Measurements from ENCODE around the gene NTRK1.

The NTRK1 gene

DNA sequence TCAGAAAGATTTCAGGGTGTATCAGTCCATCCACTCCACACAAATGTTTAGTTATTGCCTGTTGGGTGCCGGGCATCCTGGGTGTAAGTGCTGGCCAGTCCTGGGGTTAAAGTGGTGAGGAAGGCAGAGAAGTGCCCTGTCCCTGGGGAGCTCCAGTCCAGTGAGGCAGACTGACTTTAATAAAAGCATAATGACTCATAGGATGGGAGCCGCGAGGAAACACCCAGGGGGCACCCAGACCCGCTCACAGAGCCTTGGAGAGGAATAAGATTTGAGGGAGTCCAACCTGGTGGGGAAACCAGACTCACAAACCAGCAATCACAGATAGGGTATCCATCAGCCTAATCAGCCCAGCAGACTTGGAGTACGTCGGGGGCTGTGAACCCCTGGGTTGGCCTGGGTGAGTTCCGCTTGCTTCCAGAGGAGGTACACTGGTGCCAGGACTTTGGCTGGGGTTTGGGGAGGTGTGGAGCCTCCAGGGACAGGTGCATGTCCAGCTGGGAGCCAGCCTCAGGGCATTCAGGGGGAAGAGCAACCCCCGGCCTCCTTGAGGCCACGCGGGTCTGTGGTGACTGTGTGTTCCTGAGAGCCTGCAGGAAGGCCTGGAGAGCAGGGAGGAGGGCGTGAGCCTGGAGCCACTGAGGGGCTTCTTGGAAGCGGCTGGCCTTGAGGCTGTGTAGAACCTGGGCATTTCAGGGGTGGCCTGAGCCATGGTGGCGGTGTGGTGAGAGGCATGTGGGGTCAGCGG lies 36.6 kb downstream of the NTRK1 start:
- TF ChIP-seq, protein P1, sequence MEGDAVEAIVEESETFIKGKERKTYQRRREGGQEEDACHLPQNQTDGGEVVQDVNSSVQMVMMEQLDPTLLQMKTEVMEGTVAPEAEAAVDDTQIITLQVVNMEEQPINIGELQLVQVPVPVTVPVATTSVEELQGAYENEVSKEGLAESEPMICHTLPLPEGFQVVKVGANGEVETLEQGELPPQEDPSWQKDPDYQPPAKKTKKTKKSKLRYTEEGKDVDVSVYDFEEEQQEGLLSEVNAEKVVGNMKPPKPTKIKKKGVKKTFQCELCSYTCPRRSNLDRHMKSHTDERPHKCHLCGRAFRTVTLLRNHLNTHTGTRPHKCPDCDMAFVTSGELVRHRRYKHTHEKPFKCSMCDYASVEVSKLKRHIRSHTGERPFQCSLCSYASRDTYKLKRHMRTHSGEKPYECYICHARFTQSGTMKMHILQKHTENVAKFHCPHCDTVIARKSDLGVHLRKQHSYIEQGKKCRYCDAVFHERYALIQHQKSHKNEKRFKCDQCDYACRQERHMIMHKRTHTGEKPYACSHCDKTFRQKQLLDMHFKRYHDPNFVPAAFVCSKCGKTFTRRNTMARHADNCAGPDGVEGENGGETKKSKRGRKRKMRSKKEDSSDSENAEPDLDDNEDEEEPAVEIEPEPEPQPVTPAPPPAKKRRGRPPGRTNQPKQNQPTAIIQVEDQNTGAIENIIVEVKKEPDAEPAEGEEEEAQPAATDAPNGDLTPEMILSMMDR (IDR thresholded peaks at IDR 0.05; ENCODE audit: borderline replicate concordance, control extremely low read depth, extremely low read depth, insufficient read depth, missing control alignments): no peak
- DNase-seq (ENCODE audit: low spot score): no peak
- in situ Hi-C loops (cut with MboI; ENCODE audit: low sequenced_read_pairs, unreplicated experiment): no loop called here

DNA sequence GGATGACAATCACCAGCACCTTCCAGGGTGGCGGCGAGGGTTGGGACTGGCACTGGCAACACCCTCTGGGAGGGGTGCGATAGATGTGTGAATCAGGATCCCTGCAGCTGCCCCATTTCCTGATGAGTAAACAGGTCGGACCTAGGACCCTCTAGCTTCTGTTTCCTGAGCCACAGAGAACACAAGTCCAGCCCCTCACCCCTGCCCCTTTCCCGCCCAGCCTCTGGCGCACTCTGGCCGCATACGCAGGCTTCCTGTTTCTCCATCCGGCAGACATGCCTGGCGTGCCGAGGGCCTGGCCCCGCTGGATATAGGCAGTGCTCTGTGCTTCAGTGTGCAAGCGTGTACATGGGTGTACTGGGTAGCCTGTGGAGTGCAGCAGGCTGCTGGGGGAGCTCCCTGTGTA lies 37.5 kb downstream of the NTRK1 start:
- TF ChIP-seq, protein P1 (IDR thresholded peaks at IDR 0.05; ENCODE audit: borderline replicate concordance, control extremely low read depth, extremely low read depth, insufficient read depth, missing control alignments): no peak
- DNase-seq (ENCODE audit: low spot score): no peak
- in situ Hi-C loops (cut with MboI; ENCODE audit: low sequenced_read_pairs, unreplicated experiment): no loop called here

DNA sequence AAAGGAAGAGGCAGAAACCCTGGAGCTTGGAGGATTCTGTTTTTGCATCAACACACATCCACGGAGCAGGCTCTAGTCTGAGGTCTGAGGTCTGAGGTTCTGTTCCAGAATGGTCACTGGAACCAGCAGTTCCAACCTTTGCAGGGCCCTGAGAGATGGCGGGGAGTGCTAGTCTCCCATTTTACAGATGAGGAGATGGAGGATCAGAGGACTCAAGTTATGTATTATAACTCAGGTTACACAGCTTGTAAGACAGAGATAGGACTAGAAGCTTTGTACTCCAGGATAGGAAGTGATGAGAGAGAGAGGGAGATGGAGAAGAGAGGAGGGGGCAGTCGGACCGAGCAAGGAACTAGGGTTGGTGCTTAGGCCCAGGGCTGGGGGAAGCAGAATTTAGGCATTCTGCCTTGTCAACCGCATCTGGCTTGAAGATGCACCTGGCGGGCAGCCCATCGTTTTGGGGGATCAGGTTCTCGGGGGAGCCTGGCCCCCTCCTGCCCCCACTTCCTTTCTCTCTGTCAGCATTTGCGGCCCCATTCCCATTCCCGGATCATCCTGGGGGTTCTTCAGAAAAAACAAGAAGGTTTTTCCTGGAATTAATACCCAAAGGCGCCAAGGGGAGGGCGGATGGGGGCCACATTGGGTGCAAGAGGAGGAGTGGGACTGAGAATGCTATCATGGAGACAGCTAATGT lies 38.5 kb downstream of the NTRK1 start:
- DNase-seq (ENCODE audit: low spot score): no peak
- in situ Hi-C loops (cut with MboI; ENCODE audit: low sequenced_read_pairs, unreplicated experiment): no loop called here

DNA sequence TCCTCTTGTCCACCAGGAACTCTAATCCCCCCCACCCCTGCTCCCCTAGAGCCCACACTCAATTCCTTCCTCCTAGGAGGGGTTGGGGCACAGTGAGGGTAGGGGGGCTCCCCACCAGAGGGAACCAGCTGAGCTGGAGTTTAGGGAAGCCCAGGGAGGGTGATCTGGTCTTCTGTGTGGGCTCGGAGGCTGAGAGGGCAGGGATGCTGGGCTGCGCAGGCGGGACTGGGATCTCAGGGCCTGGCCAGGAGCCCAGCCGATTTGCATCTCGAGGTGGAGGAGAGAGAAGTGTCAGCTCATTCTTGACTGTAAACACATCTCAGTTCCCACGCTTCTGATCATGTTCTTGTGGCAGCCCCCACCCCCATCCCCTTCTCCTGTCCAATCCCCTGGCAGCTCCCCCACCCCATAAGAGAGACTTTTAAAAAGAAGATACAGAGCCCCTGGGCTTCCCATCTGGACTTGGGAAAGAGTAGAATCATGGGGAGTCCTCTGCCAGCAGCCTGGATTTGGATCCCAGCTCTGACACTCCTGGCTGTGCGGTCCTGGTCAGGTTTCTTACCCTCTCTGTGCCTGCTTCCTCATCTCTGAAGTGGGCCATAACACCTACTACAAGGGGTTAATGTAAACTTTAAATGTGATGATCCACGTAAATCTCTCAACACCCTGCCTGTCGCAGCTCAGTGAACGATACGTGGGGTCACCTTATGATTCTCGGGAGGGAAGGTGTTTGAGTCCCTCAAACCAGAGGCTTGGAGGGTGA lies 39.5 kb downstream of the NTRK1 start:
- no peak for DNase-seq (ENCODE audit: low spot score)
- TF ChIP-seq, protein P1 (IDR thresholded peaks at IDR 0.05; ENCODE audit: borderline replicate concordance, control extremely low read depth, extremely low read depth, insufficient read depth, missing control alignments): no peak
- in situ Hi-C loops (cut with MboI; ENCODE audit: low sequenced_read_pairs, unreplicated experiment): no loop called here

More for the DNA sequence above, 38.5 kb downstream of the NTRK1 start:
- TF ChIP-seq, protein P1 (IDR thresholded peaks at IDR 0.05; ENCODE audit: borderline replicate concordance, control extremely low read depth, extremely low read depth, insufficient read depth, missing control alignments): no peak

DNA sequence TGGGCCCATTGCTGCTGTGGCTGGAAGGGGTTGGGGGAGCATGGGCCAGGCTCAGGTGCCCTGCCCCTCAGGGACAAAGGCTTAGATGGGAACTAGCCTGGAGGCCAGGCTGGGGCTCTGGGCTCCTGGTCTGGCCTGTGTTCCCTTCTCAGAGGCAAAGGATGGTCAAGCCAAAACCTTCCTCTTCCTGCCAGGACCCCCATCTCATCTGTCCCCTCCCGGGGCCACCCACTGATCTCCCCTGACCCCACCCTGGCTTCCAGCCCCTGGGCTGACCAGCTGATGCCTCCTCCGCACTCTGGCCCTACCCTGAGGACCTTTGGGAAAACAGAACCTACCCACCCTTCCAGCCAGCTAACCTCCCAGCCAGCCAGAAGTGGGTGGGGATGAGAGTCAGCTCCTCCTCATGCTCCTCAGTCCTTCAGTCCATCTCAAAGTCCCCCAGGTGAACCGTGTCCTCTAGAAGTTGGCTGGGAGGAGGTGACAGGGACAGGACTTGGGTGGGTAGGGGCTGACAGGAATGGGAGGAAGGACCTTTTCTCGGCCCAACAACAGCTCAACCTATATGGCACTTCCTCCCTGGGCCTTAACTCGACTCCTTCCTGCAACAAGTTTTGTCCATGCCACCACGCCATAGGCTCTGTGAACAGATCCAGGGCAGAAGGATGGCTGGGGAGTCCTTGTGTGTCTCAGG lies 40.4 kb downstream of the NTRK1 start:
- TF ChIP-seq, protein P1 (IDR thresholded peaks at IDR 0.05; ENCODE audit: borderline replicate concordance, control extremely low read depth, extremely low read depth, insufficient read depth, missing control alignments): no peak
- in situ Hi-C loops (cut with MboI; ENCODE audit: low sequenced_read_pairs, unreplicated experiment): no loop called here
- DNase-seq (ENCODE audit: low spot score): no peak

DNA sequence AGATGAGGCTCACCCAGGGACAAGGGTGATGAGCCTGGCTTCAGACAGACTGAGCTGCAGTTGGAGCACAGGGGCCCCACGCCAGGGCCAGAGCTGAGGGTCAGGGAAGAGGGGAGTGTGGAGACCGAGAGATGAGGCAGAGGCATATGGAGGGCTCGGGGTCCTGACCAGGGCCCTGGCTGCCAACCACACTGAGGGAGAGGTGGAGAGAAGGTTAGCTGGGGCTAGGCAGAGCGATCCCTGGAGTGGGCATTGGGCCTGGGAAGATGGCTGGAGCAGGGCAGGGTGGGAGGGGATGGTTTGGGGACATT lies 40.9 kb downstream of the NTRK1 start:
- TF ChIP-seq, protein P1 (IDR thresholded peaks at IDR 0.05; ENCODE audit: borderline replicate concordance, control extremely low read depth, extremely low read depth, insufficient read depth, missing control alignments): no peak
- in situ Hi-C loops (cut with MboI; ENCODE audit: low sequenced_read_pairs, unreplicated experiment): no loop called here
- DNase-seq (ENCODE audit: low spot score): no peak
